WTC11 (cell line): Measurements from ENCODE around the gene SIRT3.

Source experiments
- CREM ChIP-seq: sonication (generic); formaldehyde crosslinking; IDR thresholded peaks from 2 replicates; pipeline ENCODE4 v1.8.1; 2022; ENCODE audit warnings: mild to moderate bottlenecking, missing genetic modification reagents, moderate library complexity
- ELF4 ChIP-seq: sonication (generic); formaldehyde crosslinking; IDR thresholded peaks from 2 replicates; pipeline ENCODE4 v1.8.1; 2022; ENCODE audit warnings: low read depth, mild to moderate bottlenecking, moderate library complexity, missing genetic modification reagents
- GABPB1 ChIP-seq: sonication (generic); formaldehyde crosslinking; IDR thresholded peaks from 2 replicates; pipeline ENCODE4 v1.8.1; 2023; ENCODE audit warnings: mild to moderate bottlenecking, missing genetic modification reagents
- IRF2 ChIP-seq: sonication (generic); formaldehyde crosslinking; IDR thresholded peaks from 2 replicates; pipeline ENCODE4 v1.8.0; 2022; ENCODE audit warnings: low read depth, missing genetic modification reagents, borderline replicate concordance
- NFE2L1 ChIP-seq: sonication (generic); formaldehyde crosslinking; IDR thresholded peaks from 2 replicates; pipeline ENCODE4 v1.8.1; 2023; ENCODE audit warnings: missing genetic modification reagents
- NFYB ChIP-seq: sonication (generic); formaldehyde crosslinking; conservative IDR thresholded peaks from 2 replicates; pipeline ENCODE4 v1.8.0; 2022; ENCODE audit warnings: low read depth, missing genetic modification reagents
- RELA ChIP-seq: sonication (generic); formaldehyde crosslinking; IDR thresholded peaks from 2 replicates; pipeline ENCODE4 v1.8.1; 2022; ENCODE audit warnings: missing genetic modification reagents, mild to moderate bottlenecking, borderline replicate concordance
- TF ChIP-seq, protein P1 (sequence below): fragments of 200-600 bp; IDR thresholded peaks from 2 replicates; pipeline ENCODE4 v1.8.0; 2022; ENCODE audit warnings: antibody characterized with exemption
- TF ChIP-seq, protein P2 (sequence below): sonication (generic); formaldehyde crosslinking; conservative IDR thresholded peaks from 2 replicates; pipeline ENCODE4 v1.8.1; 2023; ENCODE audit warnings: mild to moderate bottlenecking, low read depth, missing genetic modification reagents, moderate library complexity
- TF ChIP-seq, protein P3 (sequence below): sonication (generic); formaldehyde crosslinking; IDR thresholded peaks from 2 replicates; pipeline ENCODE4 v1.8.1; 2022; ENCODE audit warnings: low read depth, mild to moderate bottlenecking, moderate library complexity, missing genetic modification reagents, borderline replicate concordance
- TF ChIP-seq, protein P4 (sequence below): fragments of 250-450 bp; sonication (Bioruptor Pico); IDR thresholded peaks from 2 replicates; pipeline ENCODE4 v1.9.0; 2021; ENCODE audit warnings: mild to moderate bottlenecking
- TF ChIP-seq, protein P5 (sequence below): sonication (generic); formaldehyde crosslinking; IDR thresholded peaks from 2 replicates; pipeline ENCODE4 v1.8.1; 2022; ENCODE audit warnings: low read depth, missing genetic modification reagents, borderline replicate concordance
- TF ChIP-seq, protein P6 (sequence below): sonication (generic); formaldehyde crosslinking; IDR thresholded peaks from 2 replicates; pipeline ENCODE4 v1.8.1; 2023; ENCODE audit warnings: mild to moderate bottlenecking, missing genetic modification reagents

DNA sequence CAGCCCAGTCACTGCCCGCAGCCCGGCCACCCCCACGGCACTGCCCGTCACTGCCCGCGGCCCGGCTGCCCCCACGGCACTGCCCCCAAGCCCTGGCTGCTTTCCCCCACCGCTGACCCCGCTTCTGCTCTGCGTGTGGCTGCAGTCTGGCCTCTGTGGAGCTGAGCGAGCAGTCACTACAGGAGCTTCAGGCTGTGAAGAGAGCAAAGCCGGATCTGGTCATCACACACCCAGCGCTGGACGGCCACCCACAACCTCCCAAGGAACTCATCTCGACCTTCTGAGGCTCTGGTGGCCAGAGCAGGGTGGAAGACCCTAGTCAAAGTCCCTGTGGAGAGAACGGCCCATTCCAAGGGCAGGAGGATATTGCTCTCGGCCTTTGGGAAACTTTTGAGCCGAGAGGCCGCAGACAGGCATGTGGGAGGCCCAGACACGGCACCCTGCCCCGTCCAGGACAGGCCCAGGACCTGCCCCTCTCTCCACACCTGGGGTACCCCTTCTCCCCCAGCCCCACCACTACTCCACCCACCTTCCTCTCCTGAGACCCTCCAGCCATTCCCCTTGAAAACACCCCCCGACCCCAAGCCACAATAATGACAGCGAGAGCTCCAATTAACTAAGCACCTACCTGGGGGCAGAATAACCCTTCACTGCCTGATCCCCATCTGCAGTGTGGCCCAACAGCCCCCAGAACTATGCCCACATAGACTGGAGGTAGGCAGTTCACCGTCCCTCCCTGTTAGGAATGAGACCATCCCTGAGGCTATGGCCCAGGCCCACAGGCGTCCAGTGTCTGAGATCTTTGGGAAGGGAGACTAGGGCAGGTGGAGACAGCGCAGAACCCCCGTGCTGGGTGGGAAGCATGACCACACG is 49.1 kb upstream of the SIRT3 start:
- TF ChIP-seq, protein P1, sequence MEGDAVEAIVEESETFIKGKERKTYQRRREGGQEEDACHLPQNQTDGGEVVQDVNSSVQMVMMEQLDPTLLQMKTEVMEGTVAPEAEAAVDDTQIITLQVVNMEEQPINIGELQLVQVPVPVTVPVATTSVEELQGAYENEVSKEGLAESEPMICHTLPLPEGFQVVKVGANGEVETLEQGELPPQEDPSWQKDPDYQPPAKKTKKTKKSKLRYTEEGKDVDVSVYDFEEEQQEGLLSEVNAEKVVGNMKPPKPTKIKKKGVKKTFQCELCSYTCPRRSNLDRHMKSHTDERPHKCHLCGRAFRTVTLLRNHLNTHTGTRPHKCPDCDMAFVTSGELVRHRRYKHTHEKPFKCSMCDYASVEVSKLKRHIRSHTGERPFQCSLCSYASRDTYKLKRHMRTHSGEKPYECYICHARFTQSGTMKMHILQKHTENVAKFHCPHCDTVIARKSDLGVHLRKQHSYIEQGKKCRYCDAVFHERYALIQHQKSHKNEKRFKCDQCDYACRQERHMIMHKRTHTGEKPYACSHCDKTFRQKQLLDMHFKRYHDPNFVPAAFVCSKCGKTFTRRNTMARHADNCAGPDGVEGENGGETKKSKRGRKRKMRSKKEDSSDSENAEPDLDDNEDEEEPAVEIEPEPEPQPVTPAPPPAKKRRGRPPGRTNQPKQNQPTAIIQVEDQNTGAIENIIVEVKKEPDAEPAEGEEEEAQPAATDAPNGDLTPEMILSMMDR = no peak
- TF ChIP-seq RELA (CRISPR knock-in tag) = no peak
- TF ChIP-seq, protein P2, sequence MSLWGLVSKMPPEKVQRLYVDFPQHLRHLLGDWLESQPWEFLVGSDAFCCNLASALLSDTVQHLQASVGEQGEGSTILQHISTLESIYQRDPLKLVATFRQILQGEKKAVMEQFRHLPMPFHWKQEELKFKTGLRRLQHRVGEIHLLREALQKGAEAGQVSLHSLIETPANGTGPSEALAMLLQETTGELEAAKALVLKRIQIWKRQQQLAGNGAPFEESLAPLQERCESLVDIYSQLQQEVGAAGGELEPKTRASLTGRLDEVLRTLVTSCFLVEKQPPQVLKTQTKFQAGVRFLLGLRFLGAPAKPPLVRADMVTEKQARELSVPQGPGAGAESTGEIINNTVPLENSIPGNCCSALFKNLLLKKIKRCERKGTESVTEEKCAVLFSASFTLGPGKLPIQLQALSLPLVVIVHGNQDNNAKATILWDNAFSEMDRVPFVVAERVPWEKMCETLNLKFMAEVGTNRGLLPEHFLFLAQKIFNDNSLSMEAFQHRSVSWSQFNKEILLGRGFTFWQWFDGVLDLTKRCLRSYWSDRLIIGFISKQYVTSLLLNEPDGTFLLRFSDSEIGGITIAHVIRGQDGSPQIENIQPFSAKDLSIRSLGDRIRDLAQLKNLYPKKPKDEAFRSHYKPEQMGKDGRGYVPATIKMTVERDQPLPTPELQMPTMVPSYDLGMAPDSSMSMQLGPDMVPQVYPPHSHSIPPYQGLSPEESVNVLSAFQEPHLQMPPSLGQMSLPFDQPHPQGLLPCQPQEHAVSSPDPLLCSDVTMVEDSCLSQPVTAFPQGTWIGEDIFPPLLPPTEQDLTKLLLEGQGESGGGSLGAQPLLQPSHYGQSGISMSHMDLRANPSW (CRISPR knock-in tag) = no peak
- TF ChIP-seq, protein P3, sequence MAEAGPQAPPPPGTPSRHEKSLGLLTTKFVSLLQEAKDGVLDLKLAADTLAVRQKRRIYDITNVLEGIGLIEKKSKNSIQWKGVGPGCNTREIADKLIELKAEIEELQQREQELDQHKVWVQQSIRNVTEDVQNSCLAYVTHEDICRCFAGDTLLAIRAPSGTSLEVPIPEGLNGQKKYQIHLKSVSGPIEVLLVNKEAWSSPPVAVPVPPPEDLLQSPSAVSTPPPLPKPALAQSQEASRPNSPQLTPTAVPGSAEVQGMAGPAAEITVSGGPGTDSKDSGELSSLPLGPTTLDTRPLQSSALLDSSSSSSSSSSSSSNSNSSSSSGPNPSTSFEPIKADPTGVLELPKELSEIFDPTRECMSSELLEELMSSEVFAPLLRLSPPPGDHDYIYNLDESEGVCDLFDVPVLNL (CRISPR knock-in tag) = no peak
- TF ChIP-seq IRF2 (CRISPR knock-in tag) = no peak
- no peak for TF ChIP-seq NFE2L1 (CRISPR knock-in tag)
- no peak for TF ChIP-seq NFYB (CRISPR knock-in tag)
- TF ChIP-seq, protein P4, sequence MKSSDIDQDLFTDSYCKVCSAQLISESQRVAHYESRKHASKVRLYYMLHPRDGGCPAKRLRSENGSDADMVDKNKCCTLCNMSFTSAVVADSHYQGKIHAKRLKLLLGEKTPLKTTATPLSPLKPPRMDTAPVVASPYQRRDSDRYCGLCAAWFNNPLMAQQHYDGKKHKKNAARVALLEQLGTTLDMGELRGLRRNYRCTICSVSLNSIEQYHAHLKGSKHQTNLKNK (CRISPR knock-in tag) = no peak
- TF ChIP-seq, protein P5, sequence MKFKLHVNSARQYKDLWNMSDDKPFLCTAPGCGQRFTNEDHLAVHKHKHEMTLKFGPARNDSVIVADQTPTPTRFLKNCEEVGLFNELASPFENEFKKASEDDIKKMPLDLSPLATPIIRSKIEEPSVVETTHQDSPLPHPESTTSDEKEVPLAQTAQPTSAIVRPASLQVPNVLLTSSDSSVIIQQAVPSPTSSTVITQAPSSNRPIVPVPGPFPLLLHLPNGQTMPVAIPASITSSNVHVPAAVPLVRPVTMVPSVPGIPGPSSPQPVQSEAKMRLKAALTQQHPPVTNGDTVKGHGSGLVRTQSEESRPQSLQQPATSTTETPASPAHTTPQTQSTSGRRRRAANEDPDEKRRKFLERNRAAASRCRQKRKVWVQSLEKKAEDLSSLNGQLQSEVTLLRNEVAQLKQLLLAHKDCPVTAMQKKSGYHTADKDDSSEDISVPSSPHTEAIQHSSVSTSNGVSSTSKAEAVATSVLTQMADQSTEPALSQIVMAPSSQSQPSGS (CRISPR knock-in tag) = no peak
- TF ChIP-seq GABPB1 (CRISPR knock-in tag) = no peak
- no peak for TF ChIP-seq CREM (CRISPR knock-in tag)
- TF ChIP-seq, protein P6, sequence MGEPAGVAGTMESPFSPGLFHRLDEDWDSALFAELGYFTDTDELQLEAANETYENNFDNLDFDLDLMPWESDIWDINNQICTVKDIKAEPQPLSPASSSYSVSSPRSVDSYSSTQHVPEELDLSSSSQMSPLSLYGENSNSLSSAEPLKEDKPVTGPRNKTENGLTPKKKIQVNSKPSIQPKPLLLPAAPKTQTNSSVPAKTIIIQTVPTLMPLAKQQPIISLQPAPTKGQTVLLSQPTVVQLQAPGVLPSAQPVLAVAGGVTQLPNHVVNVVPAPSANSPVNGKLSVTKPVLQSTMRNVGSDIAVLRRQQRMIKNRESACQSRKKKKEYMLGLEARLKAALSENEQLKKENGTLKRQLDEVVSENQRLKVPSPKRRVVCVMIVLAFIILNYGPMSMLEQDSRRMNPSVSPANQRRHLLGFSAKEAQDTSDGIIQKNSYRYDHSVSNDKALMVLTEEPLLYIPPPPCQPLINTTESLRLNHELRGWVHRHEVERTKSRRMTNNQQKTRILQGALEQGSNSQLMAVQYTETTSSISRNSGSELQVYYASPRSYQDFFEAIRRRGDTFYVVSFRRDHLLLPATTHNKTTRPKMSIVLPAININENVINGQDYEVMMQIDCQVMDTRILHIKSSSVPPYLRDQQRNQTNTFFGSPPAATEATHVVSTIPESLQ = no peak
- TF ChIP-seq ELF4 (CRISPR knock-in tag) = no peak
